Activated B cell treated with CpG ODN at 0.5 μM for 24 hours (primary cell): ENCODE results near the gene AGR2. TPM values are rescaled to one million over a fixed set of nuclear protein-coding genes. Genes with fewer than 3 reads are reported as not detected.
A peak's percentile ranks its signal among the peaks of the same experiment; 100 is the strongest.

Experiments
- ATAC-seq: fragments of 200-7000 bp; cut with Tn5 transposase; one replicate; pipeline ENCODE4 v1.10.0; 2021; ENCODE audit warnings: low read depth, mild to moderate bottlenecking, moderate library complexity
- CTCF ChIA-PET: fragments of 350-600 bp; sonication (Branson Sonifier 250); formaldehyde crosslinking; loops from one replicate; lab custom pipeline; 2021; ENCODE audit warnings: antibody characterized with exemption; lab: Charles Lee
- POLR2A ChIA-PET: fragments of 350-600 bp; sonication (Branson Sonifier 250); formaldehyde crosslinking; loops from one replicate; lab custom pipeline; 2021; ENCODE audit warnings: antibody characterized with exemption; lab: Charles Lee
- DNase-seq: peaks from one replicate; pipeline ENCODE4 v3.0.0; 2022
- H3K27ac Mint-ChIP-seq: one replicate; pipeline ENCODE4 v1.8.0; 2020; ENCODE audit warnings: mixed read lengths
- H3K27me3 Mint-ChIP-seq: one replicate; pipeline ENCODE4 v1.8.0; 2021; ENCODE audit warnings: mixed read lengths
- H3K36me3 Mint-ChIP-seq: one replicate; pipeline ENCODE4 v1.8.0; 2021; ENCODE audit warnings: low read depth, mixed read lengths
- H3K4me1 Mint-ChIP-seq: one replicate; pipeline ENCODE4 v1.8.0; 2021; ENCODE audit warnings: mixed read lengths
- H3K4me3 Mint-ChIP-seq: one replicate; pipeline ENCODE4 v1.8.0; 2020; ENCODE audit warnings: mild to moderate bottlenecking, mixed read lengths
- H3K9me3 Mint-ChIP-seq: one replicate; pipeline ENCODE4 v1.8.0; 2020; ENCODE audit warnings: mixed read lengths
- intact Hi-C: fragments of 100-400 bp; cut with micrococcal nuclease; formaldehyde crosslinking; loops from one replicate; pipeline ENCODE4 v1.15.1; 2024
- total RNA-seq: library from RNA; stranded (reverse); gene quantifications from 2 replicates; pipeline ENCODE4 v1.2.3, GENCODE V29; 2022
- TF ChIP-seq, protein P1 (sequence below): fragments of 200-600 bp; IDR thresholded peaks from one replicate; pipeline ENCODE4 v1.8.0; 2022; ENCODE audit warnings: antibody characterized with exemption, mild to moderate bottlenecking

The AGR2 gene
- total RNA-seq, 1 donor from 2014 or later: not detected

GRCh38 chr7:16758631-16759611 lies 45.9 kb downstream of the AGR2 start:
- CTCF ChIA-PET: interaction anchor here (0.7 to 1.3 kb wide), 2 partner anchors 12 to 165 kb away, joined by 3 read pairs; no protein-coding TSS in a partner anchor
- DNase-seq (no peak), ATAC-seq (peak; percentile 40)
- peak overlapping the region; percentile 75 for H3K4me3 Mint-ChIP-seq
- no peaks in the 10 kb centered on the region for H3K27me3 Mint-ChIP-seq
- POLR2A ChIA-PET: interaction anchor here (1.8 to 3.1 kb wide), 2 partner anchors 11 to 112 kb away, joined by 5 to 19 read pairs; partner anchors contain the start of genes ANKMY2 and BZW2
- TF ChIP-seq, protein P1, sequence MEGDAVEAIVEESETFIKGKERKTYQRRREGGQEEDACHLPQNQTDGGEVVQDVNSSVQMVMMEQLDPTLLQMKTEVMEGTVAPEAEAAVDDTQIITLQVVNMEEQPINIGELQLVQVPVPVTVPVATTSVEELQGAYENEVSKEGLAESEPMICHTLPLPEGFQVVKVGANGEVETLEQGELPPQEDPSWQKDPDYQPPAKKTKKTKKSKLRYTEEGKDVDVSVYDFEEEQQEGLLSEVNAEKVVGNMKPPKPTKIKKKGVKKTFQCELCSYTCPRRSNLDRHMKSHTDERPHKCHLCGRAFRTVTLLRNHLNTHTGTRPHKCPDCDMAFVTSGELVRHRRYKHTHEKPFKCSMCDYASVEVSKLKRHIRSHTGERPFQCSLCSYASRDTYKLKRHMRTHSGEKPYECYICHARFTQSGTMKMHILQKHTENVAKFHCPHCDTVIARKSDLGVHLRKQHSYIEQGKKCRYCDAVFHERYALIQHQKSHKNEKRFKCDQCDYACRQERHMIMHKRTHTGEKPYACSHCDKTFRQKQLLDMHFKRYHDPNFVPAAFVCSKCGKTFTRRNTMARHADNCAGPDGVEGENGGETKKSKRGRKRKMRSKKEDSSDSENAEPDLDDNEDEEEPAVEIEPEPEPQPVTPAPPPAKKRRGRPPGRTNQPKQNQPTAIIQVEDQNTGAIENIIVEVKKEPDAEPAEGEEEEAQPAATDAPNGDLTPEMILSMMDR: no peak
- H3K4me1 Mint-ChIP-seq: peaks cover 93% of the 10 kb centered on the region
- peaks cover 22% of the 10 kb centered on the region for H3K36me3 Mint-ChIP-seq
- peak overlapping the region; percentile 92 for H3K27ac Mint-ChIP-seq
- intact Hi-C loops: loop anchor here (1.0 to 10.0 kb wide), 7 partner anchors 42 to 1746 kb away; partner anchors contain the start of gene AHR
- no peaks in the 10 kb centered on the region for H3K9me3 Mint-ChIP-seq

GRCh38 chr7:16758036-16758435 lies 46.8 kb downstream of the AGR2 start:
- Mint-ChIP-seq H3K4me3 (no peak overlapping the region), H3K27ac (no peak overlapping the region)
- TF ChIP-seq, protein P1: no peak

GRCh38 chr7:16755397-16755796 lies 49.4 kb downstream of the AGR2 start:
- no peaks in the 10 kb centered on the region for H3K9me3 Mint-ChIP-seq
- ChIA-PET POLR2A (interaction anchor here (1.3 to 2.2 kb wide), 3 partner anchors 45 to 543 kb away, joined by 4 to 6 read pairs (median 5); partner anchors contain the start of genes AHR, ANKMY2 and BZW2), CTCF (interaction anchor here (1.4 kb wide), 1 partner anchor 163 kb away, joined by 3 read pairs; no protein-coding TSS in a partner anchor)
- TF ChIP-seq, protein P1: no peak
- H3K27ac Mint-ChIP-seq: peak overlapping the region; percentile 84
- H3K27me3 Mint-ChIP-seq: no peaks in the 10 kb centered on the region
- intact Hi-C loops: loop anchor here (1.0 to 10.0 kb wide), 5 partner anchors 16 to 1749 kb away; no protein-coding TSS in a partner anchor
- DNase-seq (no peak), ATAC-seq (no peak)
- peaks cover 65% of the 10 kb centered on the region for H3K4me1 Mint-ChIP-seq
- H3K36me3 Mint-ChIP-seq: peaks cover 7% of the 10 kb centered on the region
- peak overlapping the region; percentile 88 for H3K4me3 Mint-ChIP-seq

More at GRCh38 chr7:16758036-16758435, 46.8 kb downstream of the AGR2 start:
- H3K36me3 Mint-ChIP-seq: peaks cover 16% of the 10 kb centered on the region
- peaks cover 89% of the 10 kb centered on the region for H3K4me1 Mint-ChIP-seq
- no peaks in the 10 kb centered on the region for H3K9me3 Mint-ChIP-seq
- ChIA-PET POLR2A (interaction anchor here (1.8 to 3.1 kb wide), 2 partner anchors 12 to 112 kb away, joined by 5 to 19 read pairs; partner anchors contain the start of genes ANKMY2 and BZW2), CTCF (interaction anchor here (0.7 to 1.3 kb wide), 2 partner anchors 13 to 166 kb away, joined by 3 read pairs; no protein-coding TSS in a partner anchor)
- intact Hi-C loops: loop anchor here (1.0 to 10.0 kb wide), 7 partner anchors 43 to 1747 kb away; partner anchors contain the start of gene AHR
- no peaks in the 10 kb centered on the region for H3K27me3 Mint-ChIP-seq
- DNase-seq (no peak), ATAC-seq (no peak)

DNA sequence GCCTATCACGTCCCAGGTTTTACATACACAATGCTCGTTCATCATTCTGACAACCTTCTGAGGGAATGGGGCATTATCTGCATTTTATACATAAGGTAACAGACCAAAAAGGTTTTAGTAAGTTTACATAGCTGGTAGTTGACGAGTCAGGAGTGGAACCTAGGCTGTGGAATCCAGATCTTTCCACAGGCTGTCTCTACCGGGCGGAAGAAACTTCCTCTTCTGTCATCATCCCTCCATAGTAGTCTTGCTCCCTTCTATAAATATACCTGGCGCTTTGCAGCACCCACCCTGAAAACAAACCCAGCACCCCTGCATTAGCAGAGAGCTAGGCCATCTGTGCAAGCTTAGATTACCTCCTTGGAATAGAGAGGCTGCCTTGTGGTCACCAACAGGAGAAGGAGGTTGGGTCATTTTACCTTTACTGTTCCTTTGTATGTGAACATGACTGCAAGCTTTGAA lies 49.9 kb downstream of the AGR2 start:
- TF ChIP-seq, protein P1: no peak
- Mint-ChIP-seq H3K36me3 (peaks cover 7% of the 10 kb centered on the region), H3K4me3 (peak overlapping the region; percentile 88), H3K27me3 (no peaks in the 10 kb centered on the region), H3K9me3 (no peaks in the 10 kb centered on the region), H3K4me1 (peaks cover 60% of the 10 kb centered on the region), H3K27ac (peak overlapping the region; percentile 84)
- intact Hi-C loops: loop anchor here (1.0 to 10.0 kb wide), 5 partner anchors 16 to 1750 kb away; no protein-coding TSS in a partner anchor
- CTCF ChIA-PET: interaction anchor here (1.4 kb wide), 1 partner anchor 163 kb away, joined by 3 read pairs; no protein-coding TSS in a partner anchor
- DNase-seq (no peak), ATAC-seq (no peak)
- POLR2A ChIA-PET: interaction anchor here (1.3 to 2.2 kb wide), 4 partner anchors 15 to 544 kb away, joined by 3 to 6 read pairs (median 4); partner anchors contain the start of genes AHR, ANKMY2 and BZW2
